Peyer's patch (tissue), 4 donors: ENCODE results near the gene FAM107B. TPM values are rescaled to one million over a fixed set of nuclear protein-coding genes. Genes with fewer than 3 reads are reported as not detected.

Experiments used
- DNase-seq, 3 donors: peaks; one replicate each; pipeline ENCODE4 v3.0.0-alpha.2; 2017 to 2019
- H3K27ac ChIP-seq, 4 donors: fragments of 200-600 bp; sonication (generic); one replicate each; pipeline ENCODE4 v1.5.1; 2016 to 2019
- H3K27me3 ChIP-seq, 2 donors: fragments of 200-600 bp; sonication (generic); one replicate each; pipeline ENCODE4 v1.5.1; 2019
- H3K36me3 ChIP-seq, 3 donors: fragments of 200-600 bp; sonication (generic); one replicate each; pipeline ENCODE4 v1.5.1; 2016 to 2019
- H3K4me1 ChIP-seq, 4 donors: fragments of 200-600 bp; sonication (generic); one replicate each; pipeline ENCODE4 v1.5.1; 2016 to 2019
- H3K4me3 ChIP-seq, 4 donors: fragments of 200-600 bp; sonication (generic); 1 replicate in 3 of 4; 2 replicates in 1 of 4; pipeline ENCODE4 v1.5.1; 2016 to 2019; ENCODE audit warnings: mild to moderate bottlenecking in 1 of 4
- H3K9me3 ChIP-seq, 4 donors: fragments of 200-600 bp; sonication (generic); one replicate each; pipeline ENCODE4 v1.5.1; 2016 to 2019; ENCODE audit warnings: mild to moderate bottlenecking in 1 of 4
- POLR2A ChIP-seq, 2 donors: fragments of 450-650 bp; IDR thresholded peaks; one replicate each; pipeline ENCODE4 v1.5.1; 2017; ENCODE audit warnings: antibody characterized with exemption in 2 of 2, mild to moderate bottlenecking in 2 of 2, moderate library complexity in 2 of 2
- total RNA-seq, 4 donors: library from RNA; depleted of rRNA; stranded (reverse); fragments of >200 nt; gene quantifications; one replicate each; pipeline ENCODE4 v1.1.0, GENCODE V29; 2016
- TF ChIP-seq, protein P1 (sequence below), 6 experiments: fragments of 450-650 bp in 4 of 6; fragments of 200-600 bp in 2 of 6; sonication (generic) in 1 of 6; IDR thresholded peaks; one replicate each; pipeline ENCODE4 v1.5.1; 2017 to 2019; ENCODE audit warnings: antibody characterized with exemption in 6 of 6, mild to moderate bottlenecking in 3 of 6, moderate library complexity in 1 of 6

Gene FAM107B
- total RNA-seq, 4 donors from 2014 or later = 36.6 to 89.1 (median 39.6) TPM

DNA sequence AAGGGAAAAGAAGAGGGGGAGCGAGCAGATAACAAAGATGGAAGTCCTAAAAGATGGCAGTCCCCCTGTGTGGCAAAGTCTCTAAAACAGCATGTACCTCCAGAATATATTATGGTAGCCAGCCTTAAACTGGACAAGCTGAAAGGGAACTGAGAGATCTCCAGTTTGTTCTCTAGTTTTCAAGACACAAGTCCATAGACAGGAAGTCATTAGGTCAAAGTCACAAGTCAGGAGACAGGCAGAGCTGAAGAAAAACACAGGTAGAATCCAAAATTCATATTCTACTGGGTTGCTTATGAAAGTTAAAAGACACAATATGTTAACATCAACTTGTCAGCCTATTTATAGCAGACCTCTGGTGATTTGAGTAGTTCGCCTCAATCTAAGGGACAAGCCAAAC lies 38.7 kb downstream of the FAM107B start:
- Histone ChIP-seq H3K27me3 (no peaks in the 10 kb centered on the region), H3K4me1 (peaks cover 0 to 10% (median 5%) of the 10 kb centered on the region in 4 donors), H3K36me3 (no peaks in the 10 kb centered on the region), H3K4me3 (no peak overlapping the region), H3K9me3 (no peaks in the 10 kb centered on the region), H3K27ac (peak overlapping the region in 1 of 4 donors; percentile 69)
- TF ChIP-seq, protein P1, sequence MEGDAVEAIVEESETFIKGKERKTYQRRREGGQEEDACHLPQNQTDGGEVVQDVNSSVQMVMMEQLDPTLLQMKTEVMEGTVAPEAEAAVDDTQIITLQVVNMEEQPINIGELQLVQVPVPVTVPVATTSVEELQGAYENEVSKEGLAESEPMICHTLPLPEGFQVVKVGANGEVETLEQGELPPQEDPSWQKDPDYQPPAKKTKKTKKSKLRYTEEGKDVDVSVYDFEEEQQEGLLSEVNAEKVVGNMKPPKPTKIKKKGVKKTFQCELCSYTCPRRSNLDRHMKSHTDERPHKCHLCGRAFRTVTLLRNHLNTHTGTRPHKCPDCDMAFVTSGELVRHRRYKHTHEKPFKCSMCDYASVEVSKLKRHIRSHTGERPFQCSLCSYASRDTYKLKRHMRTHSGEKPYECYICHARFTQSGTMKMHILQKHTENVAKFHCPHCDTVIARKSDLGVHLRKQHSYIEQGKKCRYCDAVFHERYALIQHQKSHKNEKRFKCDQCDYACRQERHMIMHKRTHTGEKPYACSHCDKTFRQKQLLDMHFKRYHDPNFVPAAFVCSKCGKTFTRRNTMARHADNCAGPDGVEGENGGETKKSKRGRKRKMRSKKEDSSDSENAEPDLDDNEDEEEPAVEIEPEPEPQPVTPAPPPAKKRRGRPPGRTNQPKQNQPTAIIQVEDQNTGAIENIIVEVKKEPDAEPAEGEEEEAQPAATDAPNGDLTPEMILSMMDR (IDR thresholded peaks at IDR 0.05) = no peak
- TF ChIP-seq POLR2A (IDR thresholded peaks at IDR 0.05) = no peak
- DNase-seq = no peak

DNA sequence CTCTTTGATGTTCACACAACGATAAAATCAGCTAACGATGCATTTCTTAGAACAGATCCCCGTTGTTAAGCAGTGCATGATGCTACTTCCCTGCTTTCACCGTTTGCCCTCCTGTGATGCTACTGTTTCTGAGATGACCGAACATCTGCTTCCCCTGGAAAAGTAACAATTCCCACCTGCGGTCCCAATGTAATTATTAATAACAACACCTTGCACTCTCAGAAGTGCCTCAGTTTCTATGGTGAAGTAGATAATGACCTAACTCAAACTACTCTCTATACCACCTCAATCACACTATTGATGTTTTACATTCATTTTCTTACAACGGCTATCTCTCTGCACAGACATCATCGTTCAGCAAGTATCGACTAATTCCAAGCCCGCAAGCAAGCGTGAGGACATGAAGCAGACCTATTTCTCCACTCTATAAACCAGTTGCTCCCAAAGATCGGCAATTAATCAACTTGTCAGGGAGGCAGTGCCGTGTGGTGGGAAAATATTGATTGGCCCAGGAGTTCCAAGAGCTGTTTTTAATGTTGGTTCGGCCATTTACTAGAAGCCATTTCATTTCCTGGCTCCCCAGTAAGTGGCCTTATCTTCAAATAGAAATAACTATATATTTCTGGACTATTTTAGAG lies 42.7 kb downstream of the FAM107B start:
- Histone ChIP-seq H3K36me3 (no peaks in the 10 kb centered on the region), H3K9me3 (no peaks in the 10 kb centered on the region), H3K27me3 (no peaks in the 10 kb centered on the region), H3K4me1 (peaks cover 0 to 4% (median 2%) of the 10 kb centered on the region in 4 donors), H3K4me3 (no peak overlapping the region), H3K27ac (no peak overlapping the region)
- TF ChIP-seq, protein P1 (IDR thresholded peaks at IDR 0.05) = no peak
- no peak for TF ChIP-seq POLR2A (IDR thresholded peaks at IDR 0.05)
- no peak for DNase-seq

DNA sequence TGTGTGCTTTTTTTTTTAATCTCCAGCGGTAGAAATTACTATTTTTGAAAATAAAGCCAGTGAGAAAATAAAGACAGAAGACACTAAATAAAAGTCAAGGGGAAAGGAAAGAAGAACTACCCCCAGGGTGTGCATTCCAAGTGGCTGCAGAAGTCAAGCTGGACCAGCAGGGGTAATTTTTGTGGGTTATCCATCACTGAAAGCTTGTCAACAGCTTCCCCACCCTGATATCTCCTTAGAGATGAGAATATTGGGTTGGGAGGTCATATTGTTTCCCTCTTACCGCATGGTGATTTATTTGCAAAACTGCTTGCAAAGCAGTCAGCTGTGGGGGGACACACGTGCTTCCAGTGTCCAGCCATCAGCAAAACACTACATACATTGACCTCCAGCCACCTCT lies 46.4 kb downstream of the FAM107B start:
- Histone ChIP-seq H3K4me3 (no peak overlapping the region), H3K9me3 (no peaks in the 10 kb centered on the region), H3K27me3 (no peaks in the 10 kb centered on the region), H3K36me3 (no peaks in the 10 kb centered on the region), H3K27ac (no peak overlapping the region), H3K4me1 (peaks cover 0 to 3% (median 0%) of the 10 kb centered on the region in 4 donors)
- DNase-seq = no peak
- no peak for TF ChIP-seq POLR2A (IDR thresholded peaks at IDR 0.05)
- TF ChIP-seq, protein P1 (IDR thresholded peaks at IDR 0.05) = no peak

DNA sequence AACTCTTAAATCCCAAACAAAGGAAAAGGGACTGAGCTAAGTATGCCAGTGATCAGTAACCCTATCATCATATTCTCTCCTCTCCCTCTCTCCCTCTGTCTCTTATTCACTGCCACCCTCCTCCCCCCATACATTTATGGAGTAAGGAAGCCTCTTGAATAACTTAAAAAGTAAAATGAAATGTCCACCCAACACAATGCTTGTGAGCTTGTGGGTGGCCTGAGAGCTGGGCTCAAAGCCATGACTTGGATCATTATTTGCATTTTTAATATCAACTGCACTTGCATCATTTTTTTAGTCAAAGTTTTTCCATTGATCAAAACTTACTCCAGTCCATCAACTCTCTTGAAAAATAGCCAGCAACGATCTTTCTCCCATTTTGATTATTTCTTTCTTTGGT lies 46.8 kb downstream of the FAM107B start:
- no peaks in the 10 kb centered on the region for H3K27me3 ChIP-seq
- H3K36me3 ChIP-seq = no peaks in the 10 kb centered on the region
- H3K4me1 ChIP-seq = peaks cover 0 to 7% (median 1%) of the 10 kb centered on the region in 4 donors
- no peak overlapping the region for H3K27ac ChIP-seq
- H3K4me3 ChIP-seq = no peak overlapping the region
- no peak for DNase-seq
- no peak for TF ChIP-seq POLR2A (IDR thresholded peaks at IDR 0.05)
- TF ChIP-seq, protein P1 (IDR thresholded peaks at IDR 0.05) = no peak
- H3K9me3 ChIP-seq = no peaks in the 10 kb centered on the region

GRCh38 chr10:14727465-14727864 lies 47.2 kb downstream of the FAM107B start:
- no peak overlapping the region for H3K27ac ChIP-seq
- no peaks in the 10 kb centered on the region for H3K27me3 ChIP-seq
- no peak overlapping the region for H3K4me3 ChIP-seq
- DNase-seq = no peak
- H3K9me3 ChIP-seq = no peaks in the 10 kb centered on the region
- H3K36me3 ChIP-seq = no peaks in the 10 kb centered on the region
- H3K4me1 ChIP-seq = peaks cover 0 to 7% (median 2%) of the 10 kb centered on the region in 4 donors
- TF ChIP-seq POLR2A (IDR thresholded peaks at IDR 0.05) = no peak
- TF ChIP-seq, protein P1 (IDR thresholded peaks at IDR 0.05) = no peak
